Pancreas (tissue), 10 donors: ENCODE measurements around the gene P3H1. TPM values are rescaled to one million over a fixed set of nuclear protein-coding genes. Genes with fewer than 3 reads are reported as not detected.

ENCODE experiments used
- ATAC-seq, 4 donors: fragments of 200-7000 bp; cut with Tn5 transposase; one replicate each; pipeline versions ENCODE4 v1.8.0 to v1.9.1; 2020; ENCODE audit warnings: mild to moderate bottlenecking in 4 of 4, moderate library complexity in 4 of 4
- DNase-seq, 6 donors: peaks; one replicate each; pipeline ENCODE4 v3.0.0-alpha.2; 2020
- FAIRE-seq: peaks from 2 replicates; lab custom pipeline; 2012; peaks lifted over from hg19 to GRCh38; lab: Jason Lieb, UNC
- H3K27ac ChIP-seq, 4 donors: fragments of 200-600 bp; sonication (generic); 1 replicate in 3 of 4; 2 replicates in 1 of 4; pipeline versions ENCODE4 v1.5.0 to v1.8.0; 2020
- H3K27me3 ChIP-seq, 4 donors: fragments of 200-600 bp; one replicate each; pipeline ENCODE4 v1.8.0; 2021
- H3K36me3 ChIP-seq, 3 donors: fragments of 200-600 bp; sonication (generic) in 1 of 3; one replicate each; pipeline versions ENCODE4 v1.5.0 to v1.8.0; 2020 to 2021
- H3K4me1 ChIP-seq, 3 donors: fragments of 200-600 bp; one replicate each; pipeline ENCODE4 v1.8.0; 2021
- H3K4me3 ChIP-seq, 4 donors: fragments of 200-600 bp; sonication (generic) in 2 of 4; one replicate each; pipeline versions ENCODE4 v1.5.0 to v1.8.0; 2020 to 2021
- H3K9me3 ChIP-seq, 4 donors: fragments of 200-600 bp; one replicate each; pipeline ENCODE4 v1.8.0; 2021
- WGBS, 2 donors: extraction: QIAGEN DNeasy Blood & Tissue Kit; methylation state at CpG; one replicate each; pipeline ENCODE4 v1.1.7; 2013; 5-methylcytosine and 5-hydroxymethylcytosine counted together
- intact Hi-C, 3 donors: fragments of 100-400 bp; cut with DNase I; formaldehyde crosslinking; loops; one replicate each; pipeline versions ENCODE4 v1.11.1 to v1.14.2; 2022
- polyA plus RNA-seq, 2 donors: library from polyadenylated mRNA; stranded (reverse); fragments of 200-250 nt; gene quantifications; one replicate each; pipeline ENCODE4 v1.2.3, GENCODE V29; 2013
- total RNA-seq, 6 donors: library from RNA; stranded (reverse); fragmentation: NEBNext Ultra II Directional in 4 of 6; extraction: Animal tissue kit (Norgen Biotek cat#: 25700) in 4 of 6; gene quantifications; one replicate each; pipeline versions ENCODE4 v1.2.1 to v1.2.4, GENCODE V29; 2021 to 2023
- TF ChIP-seq, protein P1 (sequence below), 4 donors: fragments of 200-600 bp; sonication (generic) in 3 of 4; IDR thresholded peaks; one replicate each; pipeline versions ENCODE4 v1.5.0 to v1.8.0; 2021; ENCODE audit warnings: antibody characterized with exemption in 4 of 4
- donor health status: healthy with polysubstance abuse.
- donor health status: DM: no; HTN: no; CAD: no; lungs with moderate emphysema.
- donor health status: DM: no; HTN: no; CAD: no.
- donor health status: control.
- donor health status: control.
- donor health status: Bipolar disorder and iron deficiency.
- donor health status: DM: yes; HTN: yes; CAD: no.
- donor health status: DM: no; HTN: no; CAD: no.
- donor health status: DM: no; HTN: no; CAD: no.
- donor health status: DM: yes; HTN: yes; CAD: no.

Gene P3H1
- total and polyA plus RNA-seq, 8 donors: 6.8 to 37.0 (median 14.0) TPM

- no peak for DNase-seq
- Histone ChIP-seq H3K9me3 (no peaks in the 10 kb centered on the region), H3K27ac (no peak overlapping the region), H3K27me3 (no peaks in the 10 kb centered on the region), H3K4me1 (no peaks in the 10 kb centered on the region), H3K4me3 (no peak overlapping the region), H3K36me3 (peaks cover 0 to 22% (median 0%) of the 10 kb centered on the region in 3 donors)
- no peak for ATAC-seq
- FAIRE-seq: no peak
- 81% methylated on average over 9 of the region's 9 CpGs for WGBS, 2 donors
- TF ChIP-seq, protein P1, sequence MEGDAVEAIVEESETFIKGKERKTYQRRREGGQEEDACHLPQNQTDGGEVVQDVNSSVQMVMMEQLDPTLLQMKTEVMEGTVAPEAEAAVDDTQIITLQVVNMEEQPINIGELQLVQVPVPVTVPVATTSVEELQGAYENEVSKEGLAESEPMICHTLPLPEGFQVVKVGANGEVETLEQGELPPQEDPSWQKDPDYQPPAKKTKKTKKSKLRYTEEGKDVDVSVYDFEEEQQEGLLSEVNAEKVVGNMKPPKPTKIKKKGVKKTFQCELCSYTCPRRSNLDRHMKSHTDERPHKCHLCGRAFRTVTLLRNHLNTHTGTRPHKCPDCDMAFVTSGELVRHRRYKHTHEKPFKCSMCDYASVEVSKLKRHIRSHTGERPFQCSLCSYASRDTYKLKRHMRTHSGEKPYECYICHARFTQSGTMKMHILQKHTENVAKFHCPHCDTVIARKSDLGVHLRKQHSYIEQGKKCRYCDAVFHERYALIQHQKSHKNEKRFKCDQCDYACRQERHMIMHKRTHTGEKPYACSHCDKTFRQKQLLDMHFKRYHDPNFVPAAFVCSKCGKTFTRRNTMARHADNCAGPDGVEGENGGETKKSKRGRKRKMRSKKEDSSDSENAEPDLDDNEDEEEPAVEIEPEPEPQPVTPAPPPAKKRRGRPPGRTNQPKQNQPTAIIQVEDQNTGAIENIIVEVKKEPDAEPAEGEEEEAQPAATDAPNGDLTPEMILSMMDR (IDR thresholded peaks at IDR 0.05): no peak
- intact Hi-C loops: no loop called here
Observed at GRCh38 chr1:42759114-42759513, 7.7 kb downstream of the P3H1 start.

- Histone ChIP-seq H3K27me3 (no peaks in the 10 kb centered on the region), H3K36me3 (peaks cover 0 to 26% (median 3%) of the 10 kb centered on the region in 3 donors), H3K4me1 (no peaks in the 10 kb centered on the region), H3K4me3 (no peak overlapping the region), H3K9me3 (no peaks in the 10 kb centered on the region), H3K27ac (no peak overlapping the region)
- DNase-seq: no peak
- intact Hi-C loops: no loop called here
- no peak for ATAC-seq
- no peak for FAIRE-seq
- TF ChIP-seq, protein P1 (IDR thresholded peaks at IDR 0.05): no peak
- 81 to 83% methylated on average over 3 of the region's 3 CpGs for WGBS, 2 donors
Observed at GRCh38 chr1:42758641-42759040, 8.2 kb downstream of the P3H1 start.

GRCh38 chr1:42757892-42758275 is 8.9 kb downstream of the P3H1 start:
- FAIRE-seq: no peak
- H3K36me3 ChIP-seq: peaks cover 0 to 27% (median 3%) of the 10 kb centered on the region in 3 donors
- H3K27me3 ChIP-seq: no peaks in the 10 kb centered on the region
- intact Hi-C loops: no loop called here
- no peak overlapping the region for H3K27ac ChIP-seq
- H3K9me3 ChIP-seq: no peaks in the 10 kb centered on the region
- no peak for DNase-seq
- no peaks in the 10 kb centered on the region for H3K4me1 ChIP-seq
- no peak overlapping the region for H3K4me3 ChIP-seq
- no peak for ATAC-seq
- TF ChIP-seq, protein P1 (IDR thresholded peaks at IDR 0.05): no peak

- no peak for FAIRE-seq
- Histone ChIP-seq H3K4me1 (no peaks in the 10 kb centered on the region), H3K27me3 (no peaks in the 10 kb centered on the region), H3K9me3 (no peaks in the 10 kb centered on the region), H3K4me3 (no peak overlapping the region), H3K36me3 (peaks cover 0 to 27% (median 6%) of the 10 kb centered on the region in 3 donors), H3K27ac (no peak overlapping the region)
- peak; percentile 53 to 93 (median 82) for ATAC-seq
- intact Hi-C loops: no loop called here
- 73 to 76% methylated on average over 17 of the region's 17 CpGs for WGBS, 2 donors
- TF ChIP-seq, protein P1 (IDR thresholded peaks at IDR 0.05): peak; percentile 20 to 61 (median 35)
- DNase-seq: peak in 1 of 6 donors; percentile 31
Observed at GRCh38 chr1:42756956-42757891, 9.6 kb downstream of the P3H1 start.

DNA sequence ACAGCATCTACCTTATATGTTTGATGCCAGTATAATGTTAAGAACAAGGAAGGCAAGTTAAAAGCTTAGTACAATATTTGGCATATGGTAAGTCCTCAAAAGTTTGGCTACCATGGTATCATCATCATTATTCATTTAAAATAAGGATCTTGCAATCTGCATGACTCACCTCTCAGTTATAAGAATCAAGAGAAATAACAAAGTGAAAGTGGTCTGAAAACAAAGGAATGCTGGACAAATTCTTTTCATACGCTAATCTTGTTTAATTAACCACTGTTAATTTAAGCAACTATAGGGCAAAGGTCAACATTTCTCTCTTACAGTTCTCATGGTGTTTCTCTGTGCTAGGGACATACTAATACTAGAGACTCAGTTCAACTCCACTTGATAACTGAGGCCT is 13.8 kb downstream of the P3H1 start:
- Histone ChIP-seq H3K9me3 (no peaks in the 10 kb centered on the region), H3K27ac (no peak overlapping the region), H3K36me3 (peaks cover 0 to 27% (median 12%) of the 10 kb centered on the region in 3 donors), H3K4me3 (no peak overlapping the region), H3K27me3 (no peaks in the 10 kb centered on the region), H3K4me1 (no peaks in the 10 kb centered on the region)
- TF ChIP-seq, protein P1 (IDR thresholded peaks at IDR 0.05): no peak
- 82 to 90% methylated on average over 1 of the region's 1 CpG for WGBS, 2 donors
- ATAC-seq (no peak), FAIRE-seq (no peak), DNase-seq (no peak)
- intact Hi-C loops: no loop called here
